A549 (cell line): ENCODE data around the gene NCOA7.

Experiments used
- CHD2 ChIP-seq: fragments of 150-350 bp; IDR thresholded peaks from 2 replicates; pipeline ENCODE4 v1.6.1; 2014; ENCODE audit warnings: low read length; ENCODE audit not compliant: partially characterized antibody
- CTCF ChIP-seq: fragments of >200 bp; sonication (Bioruptor Twin); formaldehyde crosslinking; IDR thresholded peaks from 3 replicates; pipeline ENCODE4 v1.5.1; 2016
- MAFK ChIP-seq: fragments of 450-650 bp; IDR thresholded peaks from 2 replicates; pipeline ENCODE4 v1.6.1; 2014; ENCODE audit not compliant: partially characterized antibody
- MAZ ChIP-seq: fragments of 150-350 bp; IDR thresholded peaks from 2 replicates; pipeline ENCODE4 v1.6.1; 2014; ENCODE audit warnings: antibody characterized with exemption, low read depth, low read length, borderline replicate concordance
- POLR2A ChIP-seq: IDR thresholded peaks from 2 replicates; pipeline ENCODE4 v1.6.1; 2012; ENCODE audit warnings: mild to moderate bottlenecking, low read length
- RAD21 ChIP-seq, 2 experiments: fragments of >200 bp in 1 of 2; sonication (Bioruptor Twin) in 1 of 2; formaldehyde crosslinking in 1 of 2; IDR thresholded peaks in 1 of 2; conservative IDR thresholded peaks in 1 of 2; 2 replicates in 1 of 2; 3 replicates in 1 of 2; pipeline ENCODE4 v1.6.1; 2012 to 2018; ENCODE audit warnings: inconsistent platforms in 1 of 2

GRCh38 chr6:125792172-125792571, 1.4 kb downstream of the NCOA7 start:
- TF ChIP-seq POLR2A (no peak), MAFK (no peak), CTCF (no peak), CHD2 (no peak), RAD21 (conservative IDR thresholded peaks at IDR 0.05 in 1 of 2, IDR thresholded peaks at IDR 0.05 in 1 of 2) (no peak), MAZ (no peak)
